ENCODE measurements around the gene ACBD6. TPM values are rescaled to one million over a fixed set of nuclear protein-coding genes. Genes with fewer than 3 reads are reported as not detected.

ACBD6 gene
- total RNA-seq, 1 experiment from 2014 or later, result 48.5 TPM

DNA sequence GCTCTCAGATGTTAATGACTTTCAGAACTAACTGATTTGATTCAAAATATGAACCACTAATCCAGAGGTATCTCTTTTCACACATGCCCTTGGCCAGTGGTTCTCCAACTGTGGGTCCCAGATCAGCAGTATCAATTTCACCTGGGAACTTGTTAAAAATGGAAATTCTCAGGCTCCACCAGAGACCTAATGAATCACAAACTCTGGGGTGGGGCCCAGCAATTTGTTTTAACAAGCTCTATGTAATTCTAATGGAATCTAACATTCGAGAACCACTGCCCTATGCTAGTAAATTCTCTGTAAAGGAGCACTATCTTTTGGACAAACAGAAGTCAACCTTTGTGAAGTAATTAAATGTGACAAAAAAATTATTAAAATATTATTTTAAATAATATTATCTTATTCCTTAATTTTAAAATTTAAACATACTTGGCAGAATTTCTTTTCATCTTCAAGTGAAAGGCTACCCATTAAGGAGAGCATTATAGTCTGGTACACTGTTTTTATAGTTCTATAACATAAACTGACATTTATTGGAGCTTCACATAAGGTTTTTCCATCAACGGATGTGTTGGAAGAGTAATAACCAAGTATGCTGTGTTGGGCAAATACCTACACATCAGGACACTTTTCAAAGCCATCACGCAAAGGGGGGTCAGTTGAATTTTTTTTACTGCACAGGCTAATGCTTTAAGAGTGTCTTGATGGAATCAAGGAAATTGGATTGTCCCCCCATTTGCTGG lies 141.9 kb downstream of the ACBD6 start:
- DNase-seq (ENCODE audit: low read depth, low spot score) (no peak), ATAC-seq (no peak)
- no peaks in the 10 kb centered on the region for H3K36me3 ChIP-seq (ENCODE audit: control insufficient read depth, insufficient read depth, low read length)
- H3K9me3 ChIP-seq (ENCODE audit: control insufficient read depth, insufficient read depth, low read depth, low read length), result no peaks in the 10 kb centered on the region
- ChIA-PET POLR2A (no interaction called here), CTCF (no interaction called here)
- in situ Hi-C loops (cut with HindIII; ENCODE audit: low pct_unique_long_range_greater_than_20kb, low sequenced_read_pairs), result no loop called here
- intact Hi-C loops (cut with micrococcal nuclease; ENCODE audit: unreplicated experiment), result no loop called here
- TF ChIP-seq, protein P1, sequence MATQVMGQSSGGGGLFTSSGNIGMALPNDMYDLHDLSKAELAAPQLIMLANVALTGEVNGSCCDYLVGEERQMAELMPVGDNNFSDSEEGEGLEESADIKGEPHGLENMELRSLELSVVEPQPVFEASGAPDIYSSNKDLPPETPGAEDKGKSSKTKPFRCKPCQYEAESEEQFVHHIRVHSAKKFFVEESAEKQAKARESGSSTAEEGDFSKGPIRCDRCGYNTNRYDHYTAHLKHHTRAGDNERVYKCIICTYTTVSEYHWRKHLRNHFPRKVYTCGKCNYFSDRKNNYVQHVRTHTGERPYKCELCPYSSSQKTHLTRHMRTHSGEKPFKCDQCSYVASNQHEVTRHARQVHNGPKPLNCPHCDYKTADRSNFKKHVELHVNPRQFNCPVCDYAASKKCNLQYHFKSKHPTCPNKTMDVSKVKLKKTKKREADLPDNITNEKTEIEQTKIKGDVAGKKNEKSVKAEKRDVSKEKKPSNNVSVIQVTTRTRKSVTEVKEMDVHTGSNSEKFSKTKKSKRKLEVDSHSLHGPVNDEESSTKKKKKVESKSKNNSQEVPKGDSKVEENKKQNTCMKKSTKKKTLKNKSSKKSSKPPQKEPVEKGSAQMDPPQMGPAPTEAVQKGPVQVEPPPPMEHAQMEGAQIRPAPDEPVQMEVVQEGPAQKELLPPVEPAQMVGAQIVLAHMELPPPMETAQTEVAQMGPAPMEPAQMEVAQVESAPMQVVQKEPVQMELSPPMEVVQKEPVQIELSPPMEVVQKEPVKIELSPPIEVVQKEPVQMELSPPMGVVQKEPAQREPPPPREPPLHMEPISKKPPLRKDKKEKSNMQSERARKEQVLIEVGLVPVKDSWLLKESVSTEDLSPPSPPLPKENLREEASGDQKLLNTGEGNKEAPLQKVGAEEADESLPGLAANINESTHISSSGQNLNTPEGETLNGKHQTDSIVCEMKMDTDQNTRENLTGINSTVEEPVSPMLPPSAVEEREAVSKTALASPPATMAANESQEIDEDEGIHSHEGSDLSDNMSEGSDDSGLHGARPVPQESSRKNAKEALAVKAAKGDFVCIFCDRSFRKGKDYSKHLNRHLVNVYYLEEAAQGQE (IDR thresholded peaks at IDR 0.05; ENCODE audit: insufficient read depth in 1 of 2, low read depth in 2 of 2, low read length in 1 of 2), result no peak
- no peak for TF ChIP-seq SIN3A (IDR thresholded peaks at IDR 0.05; ENCODE audit: borderline replicate concordance, insufficient read depth, low read depth, low read length)
- TF ChIP-seq, protein P2, sequence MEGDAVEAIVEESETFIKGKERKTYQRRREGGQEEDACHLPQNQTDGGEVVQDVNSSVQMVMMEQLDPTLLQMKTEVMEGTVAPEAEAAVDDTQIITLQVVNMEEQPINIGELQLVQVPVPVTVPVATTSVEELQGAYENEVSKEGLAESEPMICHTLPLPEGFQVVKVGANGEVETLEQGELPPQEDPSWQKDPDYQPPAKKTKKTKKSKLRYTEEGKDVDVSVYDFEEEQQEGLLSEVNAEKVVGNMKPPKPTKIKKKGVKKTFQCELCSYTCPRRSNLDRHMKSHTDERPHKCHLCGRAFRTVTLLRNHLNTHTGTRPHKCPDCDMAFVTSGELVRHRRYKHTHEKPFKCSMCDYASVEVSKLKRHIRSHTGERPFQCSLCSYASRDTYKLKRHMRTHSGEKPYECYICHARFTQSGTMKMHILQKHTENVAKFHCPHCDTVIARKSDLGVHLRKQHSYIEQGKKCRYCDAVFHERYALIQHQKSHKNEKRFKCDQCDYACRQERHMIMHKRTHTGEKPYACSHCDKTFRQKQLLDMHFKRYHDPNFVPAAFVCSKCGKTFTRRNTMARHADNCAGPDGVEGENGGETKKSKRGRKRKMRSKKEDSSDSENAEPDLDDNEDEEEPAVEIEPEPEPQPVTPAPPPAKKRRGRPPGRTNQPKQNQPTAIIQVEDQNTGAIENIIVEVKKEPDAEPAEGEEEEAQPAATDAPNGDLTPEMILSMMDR (IDR thresholded peaks at IDR 0.05), result no peak
- TF ChIP-seq TCF7L2 (IDR thresholded peaks at IDR 0.05; ENCODE audit: low read depth, low read length), result no peak
- TF ChIP-seq POLR2AphosphoS5 (IDR thresholded peaks at IDR 0.05; ENCODE audit: low read depth, low read length), result no peak
- no peak overlapping the region for H3K27ac ChIP-seq (ENCODE audit: low read length)
- no peaks in the 10 kb centered on the region for H3K27me3 ChIP-seq (ENCODE audit: control insufficient read depth, insufficient read depth, low read length)
- no peak overlapping the region for H3K4me3 ChIP-seq (ENCODE audit: low read depth in 2 of 2, low read length in 2 of 2)
- H3K4me1 ChIP-seq (ENCODE audit: control insufficient read depth, insufficient read depth, low read length), result no peaks in the 10 kb centered on the region; the same call in 1 of the 2 replicates
- no TSS peak for BruUV-seq (replicated peaks)

DNA sequence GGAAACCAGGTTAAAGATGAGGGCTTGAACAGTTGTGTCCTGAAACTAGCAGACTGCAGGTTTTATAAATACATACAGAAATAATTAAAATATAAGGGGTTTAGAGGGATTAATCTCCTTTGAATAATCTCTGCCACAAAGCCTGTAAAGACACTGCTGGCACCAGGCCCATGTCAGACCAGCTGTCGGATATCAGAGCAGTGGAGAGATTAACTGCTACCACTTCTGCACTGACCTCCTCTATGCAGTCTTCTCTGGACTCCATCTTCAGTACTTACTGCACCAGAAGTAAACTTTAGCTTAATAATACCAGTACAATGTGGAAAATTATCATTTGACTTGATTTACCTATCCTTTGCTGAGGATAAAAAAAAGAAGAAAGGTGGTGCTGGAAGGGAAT lies 143.7 kb downstream of the ACBD6 start:
- BruUV-seq (replicated peaks), result no TSS peak
- Histone ChIP-seq H3K4me3 (ENCODE audit: low read depth in 2 of 2, low read length in 2 of 2) (no peak overlapping the region), H3K27me3 (ENCODE audit: control insufficient read depth, insufficient read depth, low read length) (no peaks in the 10 kb centered on the region), H3K9me3 (ENCODE audit: control insufficient read depth, insufficient read depth, low read depth, low read length) (no peaks in the 10 kb centered on the region), H3K36me3 (ENCODE audit: control insufficient read depth, insufficient read depth, low read length) (no peaks in the 10 kb centered on the region), H3K4me1 (ENCODE audit: control insufficient read depth, insufficient read depth, low read length) (no peaks in the 10 kb centered on the region; the same call in 1 of the 2 replicates), H3K27ac (ENCODE audit: low read length) (no peak overlapping the region)
- in situ Hi-C loops (cut with HindIII; ENCODE audit: low pct_unique_long_range_greater_than_20kb, low sequenced_read_pairs), result no loop called here
- TF ChIP-seq SIN3A (IDR thresholded peaks at IDR 0.05; ENCODE audit: borderline replicate concordance, insufficient read depth, low read depth, low read length) (no peak), POLR2AphosphoS5 (IDR thresholded peaks at IDR 0.05; ENCODE audit: low read depth, low read length) (no peak), TCF7L2 (IDR thresholded peaks at IDR 0.05; ENCODE audit: low read depth, low read length) (no peak)
- TF ChIP-seq, protein P1 (IDR thresholded peaks at IDR 0.05; ENCODE audit: insufficient read depth in 1 of 2, low read depth in 2 of 2, low read length in 1 of 2), result no peak
- TF ChIP-seq, protein P2 (IDR thresholded peaks at IDR 0.05), result no peak
- POLR2A ChIA-PET, result interaction anchor here (0.5 to 0.6 kb wide), 2 partner anchors 57 to 267 kb away, joined by 3 to 5 read pairs; no protein-coding TSS in a partner anchor
- DNase-seq (ENCODE audit: low read depth, low spot score) (no peak), ATAC-seq (no peak)
- CTCF ChIA-PET, result no interaction called here
- intact Hi-C loops (cut with micrococcal nuclease; ENCODE audit: unreplicated experiment), result no loop called here

All from Panc1 (cell line).